ENCODE measurements around the gene USP40.

- TF ChIP-seq CEBPB (IDR thresholded peaks at IDR 0.05; ENCODE audit: low read depth) (no peak), MAX (IDR thresholded peaks at IDR 0.05) (no peak), CTCF (IDR thresholded peaks at IDR 0.05 in 2 of 3, conservative IDR thresholded peaks at IDR 0.05 in 1 of 3; ENCODE audit: borderline replicate concordance in 1 of 3, insufficient read depth in 1 of 3, low read depth in 2 of 3, low read length in 2 of 3) (no peak), ZNF274 (IDR thresholded peaks at IDR 0.05; ENCODE audit: low read depth, low read length) (no peak), POLR2A (IDR thresholded peaks at IDR 0.05; ENCODE audit: borderline replicate concordance, extremely low read depth, insufficient read depth, insufficient read length) (no peak), ATF3 (IDR thresholded peaks at IDR 0.05) (no peak), FOSL1 (IDR thresholded peaks at IDR 0.05; ENCODE audit: low read depth) (no peak), EZH2 (IDR thresholded peaks at IDR 0.05) (no peak), POLR2AphosphoS5 (IDR thresholded peaks at IDR 0.05; ENCODE audit: low read depth, low read length) (no peak), YY1 (IDR thresholded peaks at IDR 0.05; ENCODE audit: extremely low read depth, insufficient replicate concordance, low read depth, low read length) (no peak), EZH2phosphoT487 (IDR thresholded peaks at IDR 0.05; ENCODE audit: borderline replicate concordance) (no peak), SRF (IDR thresholded peaks at IDR 0.05; ENCODE audit: low read depth) (no peak), JUND (IDR thresholded peaks at IDR 0.05) (no peak)
These were observed 107.8 kb downstream of the USP40 start for GRCh38 chr2:233458826-233459225.

All from HCT116 (cell line).